Gastroesophageal sphincter (tissue), 4 donors: ENCODE measurements around the gene FUT3. TPM values are rescaled to one million over a fixed set of nuclear protein-coding genes. Genes with fewer than 3 reads are reported as not detected.

Experiments
- ATAC-seq: fragments of 150-250 bp; one replicate; pipeline ENCODE4 v1.9.1; 2016; ENCODE audit warnings: mild to moderate bottlenecking, moderate library complexity
- H3K27ac ChIP-seq, 4 donors: fragments of 200-600 bp; sonication (generic) in 3 of 4; 1 replicate in 3 of 4; 2 replicates in 1 of 4; pipeline ENCODE4 v1.5.1; 2016 to 2019
- H3K27me3 ChIP-seq: fragments of 200-600 bp; sonication (generic); one replicate; pipeline ENCODE4 v1.5.1; 2019
- H3K36me3 ChIP-seq, 2 donors: fragments of 200-600 bp; sonication (generic); one replicate each; pipeline ENCODE4 v1.5.1; 2019; ENCODE audit warnings: control low read depth in 1 of 2
- H3K4me1 ChIP-seq, 3 donors: fragments of 200-600 bp; sonication (generic); 1 replicate in 2 of 3; 2 replicates in 1 of 3; pipeline ENCODE4 v1.5.1; 2016 to 2019; ENCODE audit warnings: control low read depth in 2 of 3
- H3K4me3 ChIP-seq, 2 donors: fragments of 200-600 bp; sonication (generic); one replicate each; pipeline ENCODE4 v1.5.1; 2019; ENCODE audit warnings: mild to moderate bottlenecking in 1 of 2, moderate library complexity in 1 of 2
- H3K9me3 ChIP-seq, 3 donors: fragments of 200-600 bp; sonication (generic); one replicate each; pipeline ENCODE4 v1.5.1; 2017 to 2019; ENCODE audit warnings: control low read depth in 2 of 3
- EP300 ChIP-seq: sonication (generic); formaldehyde crosslinking; IDR thresholded peaks from one replicate; pipeline ENCODE4 v1.6.1; 2017; ENCODE audit warnings: antibody characterized with exemption, mild to moderate bottlenecking
- POLR2A ChIP-seq, 2 donors: fragments of 450-650 bp; IDR thresholded peaks; one replicate each; pipeline ENCODE4 v1.6.1; 2017; ENCODE audit warnings: antibody characterized with exemption in 2 of 2, mild to moderate bottlenecking in 2 of 2, moderate library complexity in 1 of 2
- POLR2AphosphoS5 ChIP-seq: sonication (generic); formaldehyde crosslinking; IDR thresholded peaks from one replicate; pipeline ENCODE4 v1.6.1; 2017; ENCODE audit warnings: antibody characterized with exemption
- WGBS, 2 donors: methylation state at CpG; one replicate each; pipeline ENCODE4 v1.1.5; 2018; ENCODE audit warnings: low coverage in 1 of 2; 5-methylcytosine and 5-hydroxymethylcytosine counted together
- total RNA-seq, 4 donors: library from RNA; depleted of rRNA; stranded (reverse); fragments of >200 nt; gene quantifications; one replicate each; pipeline ENCODE4 v1.1.0, GENCODE V29; 2016
- TF ChIP-seq, protein P1 (sequence below), 4 experiments: fragments of 200-600 bp in 2 of 4; fragments of 450-650 bp in 2 of 4; sonication (generic) in 1 of 4; IDR thresholded peaks; one replicate each; pipeline ENCODE4 v1.5.1; 2017 to 2019; ENCODE audit warnings: antibody characterized with exemption in 4 of 4, mild to moderate bottlenecking in 2 of 4, moderate library complexity in 2 of 4

The FUT3 gene
- total RNA-seq, 4 donors from 2014 or later = 0.12 to 4.8 (median 4.5) TPM; not detected in 1

DNA sequence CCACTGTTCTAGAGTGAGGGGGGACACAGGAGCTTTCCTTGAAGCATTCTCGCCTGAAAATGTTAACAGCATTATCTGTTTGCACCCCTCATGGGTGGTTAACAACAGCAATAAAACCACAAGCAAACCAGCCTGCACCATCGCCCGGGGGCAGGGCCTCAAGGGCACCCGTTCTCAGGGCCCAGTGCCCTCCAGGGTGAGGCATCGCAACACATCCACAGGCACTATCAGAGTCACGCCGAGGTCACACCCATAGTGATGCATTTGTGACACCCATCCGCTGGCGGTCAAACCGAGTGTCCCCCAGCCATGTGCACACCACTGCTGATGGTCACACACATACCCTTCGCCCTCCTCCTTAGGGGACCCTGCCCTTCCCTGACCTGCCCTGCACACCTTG, 14.5 kb upstream of the FUT3 start:
- TF ChIP-seq EP300 (no peak), POLR2A (IDR thresholded peaks at IDR 0.05) (no peak), POLR2AphosphoS5 (no peak)
- TF ChIP-seq, protein P1, sequence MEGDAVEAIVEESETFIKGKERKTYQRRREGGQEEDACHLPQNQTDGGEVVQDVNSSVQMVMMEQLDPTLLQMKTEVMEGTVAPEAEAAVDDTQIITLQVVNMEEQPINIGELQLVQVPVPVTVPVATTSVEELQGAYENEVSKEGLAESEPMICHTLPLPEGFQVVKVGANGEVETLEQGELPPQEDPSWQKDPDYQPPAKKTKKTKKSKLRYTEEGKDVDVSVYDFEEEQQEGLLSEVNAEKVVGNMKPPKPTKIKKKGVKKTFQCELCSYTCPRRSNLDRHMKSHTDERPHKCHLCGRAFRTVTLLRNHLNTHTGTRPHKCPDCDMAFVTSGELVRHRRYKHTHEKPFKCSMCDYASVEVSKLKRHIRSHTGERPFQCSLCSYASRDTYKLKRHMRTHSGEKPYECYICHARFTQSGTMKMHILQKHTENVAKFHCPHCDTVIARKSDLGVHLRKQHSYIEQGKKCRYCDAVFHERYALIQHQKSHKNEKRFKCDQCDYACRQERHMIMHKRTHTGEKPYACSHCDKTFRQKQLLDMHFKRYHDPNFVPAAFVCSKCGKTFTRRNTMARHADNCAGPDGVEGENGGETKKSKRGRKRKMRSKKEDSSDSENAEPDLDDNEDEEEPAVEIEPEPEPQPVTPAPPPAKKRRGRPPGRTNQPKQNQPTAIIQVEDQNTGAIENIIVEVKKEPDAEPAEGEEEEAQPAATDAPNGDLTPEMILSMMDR (IDR thresholded peaks at IDR 0.05) = no peak
- H3K4me1 ChIP-seq = no peaks in the 10 kb centered on the region
- H3K27ac ChIP-seq = no peak overlapping the region
- H3K4me3 ChIP-seq = no peak overlapping the region
- no peak for ATAC-seq
- H3K36me3 ChIP-seq = no peaks in the 10 kb centered on the region
- WGBS, 2 donors = 86% methylated on average over 6 of the region's 11 CpGs; no CpG with 5 or more reads in 1 of the 2 donors
- H3K27me3 ChIP-seq = peaks cover 11% of the 10 kb centered on the region
- H3K9me3 ChIP-seq = no peaks in the 10 kb centered on the region

- no peaks in the 10 kb centered on the region for H3K9me3 ChIP-seq
- no peaks in the 10 kb centered on the region for H3K36me3 ChIP-seq
- no peaks in the 10 kb centered on the region for H3K4me1 ChIP-seq
- TF ChIP-seq EP300 = no peak
- TF ChIP-seq, protein P1 (IDR thresholded peaks at IDR 0.05) = no peak
- TF ChIP-seq POLR2A (IDR thresholded peaks at IDR 0.05) = no peak
- no peak for TF ChIP-seq POLR2AphosphoS5
- no peak overlapping the region for H3K4me3 ChIP-seq
- 72 to 92% methylated on average over 4 to 6 of the region's 14 CpGs for WGBS, 2 donors
- peaks cover 11% of the 10 kb centered on the region for H3K27me3 ChIP-seq
- H3K27ac ChIP-seq = no peak overlapping the region
- ATAC-seq = no peak
Measured at GRCh38 chr19:5864725-5865486, 13.7 kb upstream of the FUT3 start.

DNA sequence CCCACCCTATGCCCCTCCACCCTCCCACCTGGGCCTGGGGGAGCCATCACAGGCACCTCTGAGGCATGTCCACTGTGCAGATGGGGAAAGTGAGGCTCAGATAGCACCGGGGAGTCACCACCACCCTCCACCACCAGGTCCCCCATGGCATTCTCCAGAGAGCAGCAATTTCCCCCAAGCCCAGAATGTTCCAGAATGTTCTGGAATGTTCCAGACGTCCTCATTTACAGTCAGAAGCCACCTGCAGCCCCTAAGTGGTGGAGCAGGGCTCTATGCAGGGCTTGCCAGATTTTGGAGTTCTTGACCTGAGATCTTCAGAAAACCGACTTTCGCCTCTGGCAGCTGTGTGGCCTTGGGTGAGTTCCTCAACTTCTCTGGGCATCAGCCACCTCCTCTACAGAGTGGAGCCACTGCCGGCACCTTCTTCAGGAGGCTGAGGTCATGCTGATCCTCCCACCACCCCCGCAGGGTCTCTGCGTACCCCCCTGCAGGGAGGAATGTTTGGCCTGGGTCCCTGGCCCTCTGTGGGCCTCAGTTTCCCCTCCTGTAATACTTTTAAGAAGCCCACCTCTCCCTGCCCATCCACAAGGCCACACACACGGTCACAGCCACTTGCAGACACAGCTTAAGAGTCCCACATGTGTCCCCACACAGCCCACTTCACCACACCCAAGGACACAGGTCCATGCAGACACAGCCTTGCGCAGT, 12.9 kb upstream of the FUT3 start:
- no peak overlapping the region for H3K4me3 ChIP-seq
- H3K27ac ChIP-seq = no peak overlapping the region
- no peaks in the 10 kb centered on the region for H3K9me3 ChIP-seq
- 69 to 80% methylated on average over 1 to 3 of the region's 9 CpGs for WGBS, 2 donors
- TF ChIP-seq EP300 = no peak
- no peak for TF ChIP-seq POLR2A (IDR thresholded peaks at IDR 0.05)
- TF ChIP-seq, protein P1 (IDR thresholded peaks at IDR 0.05) = no peak
- TF ChIP-seq POLR2AphosphoS5 = no peak
- peaks cover 11% of the 10 kb centered on the region for H3K27me3 ChIP-seq
- H3K36me3 ChIP-seq = no peaks in the 10 kb centered on the region
- ATAC-seq = no peak
- no peaks in the 10 kb centered on the region for H3K4me1 ChIP-seq

DNA sequence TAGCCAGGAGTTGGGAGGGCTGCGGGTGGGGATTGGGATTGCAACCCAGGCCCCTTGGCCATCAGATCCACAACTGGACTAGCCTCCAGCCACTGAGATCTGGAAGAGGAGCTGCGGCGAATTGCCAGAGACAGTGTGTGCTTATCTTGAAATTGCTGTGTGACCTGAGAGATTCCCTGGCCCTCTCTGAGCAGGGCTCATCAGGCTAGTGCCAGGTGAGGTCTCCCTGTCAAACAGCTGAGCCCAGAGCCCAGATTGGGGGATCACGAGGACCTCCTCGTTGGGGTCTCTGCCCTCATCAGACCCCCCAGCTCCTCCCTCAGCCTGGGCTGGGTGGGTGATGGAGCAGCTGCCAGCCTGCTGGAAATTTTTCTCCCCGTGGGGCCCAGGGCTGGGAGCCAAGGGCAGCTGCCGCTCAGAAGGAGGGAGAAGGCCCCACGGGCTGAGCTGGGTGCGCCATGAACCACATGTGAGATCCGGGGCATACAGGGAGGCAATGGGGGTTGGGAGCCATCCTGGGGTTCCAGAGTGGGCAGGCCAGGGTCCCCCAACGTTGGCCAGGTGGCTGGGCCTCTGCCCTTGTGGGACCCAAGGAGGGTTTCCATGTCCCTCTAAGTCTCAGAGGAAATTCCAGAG, 11.9 kb upstream of the FUT3 start:
- no CpG with 5 or more reads among the region's 11 CpGs for WGBS, 2 donors
- H3K4me3 ChIP-seq = no peak overlapping the region
- no peaks in the 10 kb centered on the region for H3K36me3 ChIP-seq
- H3K27ac ChIP-seq = no peak overlapping the region
- H3K9me3 ChIP-seq = no peaks in the 10 kb centered on the region
- no peak for ATAC-seq
- H3K27me3 ChIP-seq = peaks cover 11% of the 10 kb centered on the region
- no peaks in the 10 kb centered on the region for H3K4me1 ChIP-seq
- no peak for TF ChIP-seq EP300
- TF ChIP-seq POLR2A (IDR thresholded peaks at IDR 0.05) = no peak
- TF ChIP-seq POLR2AphosphoS5 = no peak
- TF ChIP-seq, protein P1 (IDR thresholded peaks at IDR 0.05) = no peak
